Kidney capillary endothelial cell (primary cell): ENCODE results near the gene ANGPTL3.
"Not testable (repeated sequence)": the region's sequence is repeated elsewhere in the genome, so short reads cannot be mapped to it uniquely, and the experiment has no call there.

Source experiments
- DNase-seq: peaks from one replicate; pipeline ENCODE4 v3.0.0-alpha.2; 2018; ENCODE audit warnings: low spot score

ANGPTL3 gene, protein sequence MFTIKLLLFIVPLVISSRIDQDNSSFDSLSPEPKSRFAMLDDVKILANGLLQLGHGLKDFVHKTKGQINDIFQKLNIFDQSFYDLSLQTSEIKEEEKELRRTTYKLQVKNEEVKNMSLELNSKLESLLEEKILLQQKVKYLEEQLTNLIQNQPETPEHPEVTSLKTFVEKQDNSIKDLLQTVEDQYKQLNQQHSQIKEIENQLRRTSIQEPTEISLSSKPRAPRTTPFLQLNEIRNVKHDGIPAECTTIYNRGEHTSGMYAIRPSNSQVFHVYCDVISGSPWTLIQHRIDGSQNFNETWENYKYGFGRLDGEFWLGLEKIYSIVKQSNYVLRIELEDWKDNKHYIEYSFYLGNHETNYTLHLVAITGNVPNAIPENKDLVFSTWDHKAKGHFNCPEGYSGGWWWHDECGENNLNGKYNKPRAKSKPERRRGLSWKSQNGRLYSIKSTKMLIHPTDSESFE

GRCh38 chr1:62597281-62597680, at the start of gene ANGPTL3:
TSS of gene ANGPTL3 (plus strand) at chr1:62597520. CDS start at chr1:62597567, 47 bp downstream.
- DNase-seq = no peak

DNA sequence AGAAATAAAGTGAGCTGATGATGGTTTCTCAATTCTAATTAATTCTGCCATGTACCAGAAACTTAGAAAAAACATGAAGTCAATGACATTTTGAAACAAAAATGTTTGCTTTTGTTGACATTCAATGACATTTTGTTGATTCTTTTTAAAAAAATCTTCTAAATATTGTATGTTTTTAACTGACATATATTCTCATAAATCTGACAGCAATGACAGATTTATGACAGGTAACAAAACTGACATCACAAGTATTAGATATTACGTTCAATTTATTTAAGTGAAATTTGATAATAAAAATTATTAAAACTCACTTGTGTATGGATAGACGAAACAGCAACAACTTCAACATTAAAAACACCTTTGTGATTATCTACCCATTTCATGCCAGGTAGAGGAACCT, 36.0 kb upstream of the ANGPTL3 start:
- no peak for DNase-seq

GRCh38 chr1:62567182-62567581, 30.1 kb upstream of the ANGPTL3 start:
- DNase-seq = not testable (repeated sequence)

GRCh38 chr1:62567926-62568325, 29.4 kb upstream of the ANGPTL3 start:
- DNase-seq = not testable (repeated sequence)

GRCh38 chr1:62571517-62571916, 25.8 kb upstream of the ANGPTL3 start:
- DNase-seq = not testable (repeated sequence)

- DNase-seq = no peak
Observed at GRCh38 chr1:62572476-62572875, 24.8 kb upstream of the ANGPTL3 start.

- DNase-seq = no peak
Observed at GRCh38 chr1:62573675-62574074, 23.6 kb upstream of the ANGPTL3 start.

GRCh38 chr1:62585469-62586155, 11.7 kb upstream of the ANGPTL3 start:
- no peak for DNase-seq

- DNase-seq = no peak
Observed at GRCh38 chr1:62588000-62588399, 9.3 kb upstream of the ANGPTL3 start.

GRCh38 chr1:62589321-62589720, 8.0 kb upstream of the ANGPTL3 start:
- DNase-seq = no peak

- DNase-seq = no peak
Observed at GRCh38 chr1:62590255-62590969, 6.9 kb upstream of the ANGPTL3 start.

DNA sequence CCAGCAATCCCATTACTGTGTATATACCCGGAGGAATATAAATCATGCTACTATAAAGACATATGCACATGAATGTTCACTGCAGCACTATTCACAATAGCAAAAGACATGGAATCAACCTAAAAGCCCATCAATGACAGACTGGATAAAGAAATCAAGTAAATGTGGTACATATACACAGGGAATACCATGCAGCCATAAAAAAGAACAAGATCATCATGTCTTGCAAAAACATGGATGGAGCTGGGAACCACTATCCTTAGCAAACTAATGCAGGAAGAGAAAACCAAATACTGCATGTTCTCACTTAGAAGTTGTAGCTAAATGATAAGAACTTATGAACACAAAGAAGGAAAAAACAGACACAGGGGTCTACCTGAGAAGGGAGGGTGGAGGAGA, 6.4 kb upstream of the ANGPTL3 start:
- DNase-seq = no peak

- DNase-seq = no peak
Observed at GRCh38 chr1:62593825-62594394, 3.4 kb upstream of the ANGPTL3 start.

DNA sequence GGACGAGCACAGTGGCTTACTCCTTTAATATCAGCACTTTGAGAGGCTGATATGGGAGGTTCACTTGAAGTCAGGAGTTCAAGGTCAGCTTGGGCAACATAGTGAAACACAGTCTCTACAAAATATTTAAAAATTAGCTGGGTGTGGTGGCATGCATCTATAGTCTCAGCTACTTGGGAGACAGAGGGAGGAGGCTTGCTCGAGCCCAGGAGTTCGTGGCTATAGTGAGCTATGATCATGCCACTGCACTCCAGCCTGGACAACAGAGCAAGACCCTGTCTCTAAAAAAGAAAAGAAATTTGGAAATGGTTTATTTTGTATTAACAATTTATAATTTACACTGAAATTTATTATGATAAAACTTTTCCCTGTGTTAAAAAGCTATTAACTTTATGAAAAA, 1.7 kb upstream of the ANGPTL3 start:
- DNase-seq = no peak

- DNase-seq = no peak
Observed at GRCh38 chr1:62599044-62599443, 1.7 kb downstream of the ANGPTL3 start.

DNA sequence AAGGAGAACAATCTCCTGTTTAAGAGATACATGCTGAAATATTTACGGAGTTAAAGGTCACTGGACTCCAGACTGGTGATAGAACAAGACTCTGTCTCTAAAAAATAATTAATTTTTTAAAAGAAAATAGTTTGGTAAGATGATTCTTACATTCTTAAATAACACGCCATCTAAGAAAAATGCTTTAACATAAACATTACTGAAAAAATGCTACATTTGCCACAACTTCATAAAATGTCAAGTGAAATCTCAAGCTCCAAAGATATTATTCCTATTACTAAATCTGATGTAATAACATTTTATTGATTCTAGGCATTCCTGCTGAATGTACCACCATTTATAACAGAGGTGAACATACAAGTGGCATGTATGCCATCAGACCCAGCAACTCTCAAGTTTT, 4.1 kb downstream of the ANGPTL3 start:
- no peak for DNase-seq

DNA sequence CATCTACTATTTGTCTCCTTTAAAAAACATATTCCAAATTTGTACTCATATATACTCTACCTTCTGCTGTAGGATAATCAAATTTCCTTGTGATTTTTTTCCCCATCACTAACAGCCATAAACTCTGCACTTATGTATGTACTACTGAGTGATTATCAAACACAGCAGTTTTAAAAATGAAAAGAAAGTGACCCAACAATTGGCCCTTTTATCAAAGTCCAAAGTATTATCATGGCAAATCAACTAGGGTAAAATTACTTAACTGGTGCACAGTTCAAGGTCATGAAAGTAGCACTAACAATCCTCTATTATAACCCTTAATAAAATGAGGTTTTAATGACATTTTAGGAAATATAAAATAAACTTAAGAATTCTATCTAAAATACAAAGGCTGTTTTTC, 11.6 kb downstream of the ANGPTL3 start:
- DNase-seq = no peak

DNA sequence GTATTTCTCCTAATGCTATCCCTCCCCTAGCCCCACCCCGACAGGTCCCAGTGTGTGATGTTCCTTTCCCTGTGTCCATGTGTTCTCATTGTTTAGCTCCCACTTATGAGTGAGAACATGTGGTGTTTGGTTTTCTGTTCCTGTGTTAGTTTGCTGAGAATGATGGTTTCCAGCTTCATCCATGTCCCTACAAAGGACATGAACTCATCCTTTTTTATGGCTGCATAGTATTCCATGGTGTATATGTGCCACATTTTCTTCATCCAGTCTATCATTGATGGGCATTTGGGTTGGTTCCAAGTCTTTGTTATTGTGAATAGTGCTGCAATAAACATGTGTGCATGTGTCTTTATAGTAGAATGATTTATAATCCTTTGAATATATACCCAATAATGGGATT, 13.3 kb downstream of the ANGPTL3 start:
- not testable (repeated sequence) for DNase-seq

- no peak for DNase-seq
Observed at GRCh38 chr1:62612770-62613169, 15.4 kb downstream of the ANGPTL3 start.

DNA sequence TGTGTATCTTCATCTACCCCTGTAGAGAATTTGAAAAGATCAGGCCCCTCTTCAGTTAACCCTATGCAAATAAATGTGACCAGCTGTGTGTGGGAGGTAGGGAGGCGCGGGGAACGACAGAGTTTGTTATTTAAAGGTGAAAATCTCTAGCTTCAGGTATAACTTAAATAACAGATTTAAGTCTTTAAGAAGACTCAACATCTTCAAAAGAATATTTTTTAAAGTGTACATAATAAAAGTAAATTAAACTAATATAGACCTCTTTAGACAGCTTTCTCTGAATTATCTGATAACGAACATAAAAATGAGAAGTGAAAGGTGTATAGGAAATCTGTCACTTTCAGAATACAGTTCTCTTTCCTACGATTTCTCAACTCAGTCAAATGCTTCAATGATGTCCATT, 16.0 kb downstream of the ANGPTL3 start:
- DNase-seq = no peak

DNA sequence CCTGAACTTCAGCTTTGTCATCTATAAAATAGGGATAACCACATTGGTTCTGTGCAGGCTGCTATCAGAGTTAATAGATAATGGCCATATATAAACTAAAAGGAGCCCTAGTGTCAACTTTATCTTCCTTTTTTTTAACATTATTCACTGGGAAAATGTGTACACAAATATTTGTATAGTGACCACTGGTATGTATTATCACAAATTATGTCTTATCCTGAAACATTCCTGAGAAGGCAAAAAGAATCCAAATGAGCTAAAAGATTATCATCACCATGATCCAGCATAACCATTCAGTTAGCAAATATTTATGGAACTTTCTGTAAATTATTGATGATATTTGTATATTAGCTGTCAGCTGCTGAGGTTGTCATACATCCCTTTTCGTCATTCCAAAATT, 16.6 kb downstream of the ANGPTL3 start:
- no peak for DNase-seq

GRCh38 chr1:62621907-62622306, 24.6 kb downstream of the ANGPTL3 start:
- peak; percentile 21 for DNase-seq
